K562 (cell line): ENCODE measurements around the gene LIMK1. TPM values are rescaled to one million over a fixed set of nuclear protein-coding genes. Genes with fewer than 3 reads are reported as not detected.

Experiments
- ATAC-seq: fragments of 200-7000 bp; cut with Tn5 transposase; 3 replicates; pipeline ENCODE4 v1.9.1; 2020; ENCODE audit warnings: moderate library complexity
- BruUV-seq: library from RNA; stranded (reverse); fragments of 400-500 nt; replicated peaks from 2 replicates; lab custom pipeline; 2021; lab: Mats Ljungman, UMichigan
- CTCF ChIA-PET: fragments of 300-600 bp; formaldehyde crosslinking; extraction: SDS; loops from one replicate; lab custom pipeline; 2021; ENCODE audit warnings: low intra/inter-chr PET ratio; lab: Yijun Ruan, JAX
- POLR2A ChIA-PET: fragments of 300-600, 350-650 bp; sonication (Branson Sonifier 250); formaldehyde crosslinking; extraction: SDS; loops from one replicate; lab custom pipeline; 2021; ENCODE audit warnings: antibody characterized with exemption, inconsistent platforms; lab: Yijun Ruan, JAX
- DNase-seq, 4 experiments: peaks; one replicate each; pipeline versions ENCODE4 v3.0.0 to v3.0.0-alpha.2; 2011 to 2018; ENCODE audit warnings: low spot score in 3 of 4, mixed read lengths in 3 of 4; ENCODE audit errors: extremely low read depth in 1 of 4
- FAIRE-seq: peaks from 2 replicates; lab custom pipeline; 2011; peaks lifted over from hg19 to GRCh38; lab: Jason Lieb, UNC
- H2AFZ ChIP-seq: 2 replicates; pipeline ENCODE4 v1.6.0; 2011; ENCODE audit warnings: low read depth, low read length, control low read depth, inconsistent platforms
- H3K27ac ChIP-seq: fragments of 200-600 bp; 3 replicates; pipeline ENCODE4 v1.8.0; 2011; ENCODE audit warnings: low read depth, mild to moderate bottlenecking, control low read depth, inconsistent platforms, low read length, moderate library complexity, mixed read lengths; ENCODE audit errors: extremely low read depth
- H3K27me3 ChIP-seq, 2 experiments: fragments of 300-600 bp in 1 of 2; 2 replicates in 1 of 2; 3 replicates in 1 of 2; pipeline versions ENCODE4 v1.6.0 to v1.8.0; 2011; ENCODE audit warnings: inconsistent platforms in 2 of 2, low read length in 2 of 2, mild to moderate bottlenecking in 1 of 2, mixed read lengths in 1 of 2, moderate library complexity in 1 of 2; ENCODE audit not compliant: control insufficient read depth in 2 of 2, insufficient read depth in 2 of 2
- H3K36me3 ChIP-seq: fragments of 300-600 bp; 3 replicates; pipeline ENCODE4 v1.8.0; 2011; ENCODE audit warnings: mild to moderate bottlenecking, low read length, inconsistent platforms; ENCODE audit not compliant: control insufficient read depth, insufficient read depth
- H3K4me1 ChIP-seq, 2 experiments: fragments of 200-600 bp in 1 of 2; replicated peaks in 1 of 2; 2 replicates in 1 of 2; 3 replicates in 1 of 2; pipeline versions ENCODE4 v1.5.1 to v1.8.0; 2011; ENCODE audit warnings: inconsistent platforms in 2 of 2, low read length in 2 of 2, mild to moderate bottlenecking in 1 of 2, mixed read lengths in 1 of 2, moderate library complexity in 1 of 2; ENCODE audit not compliant: control insufficient read depth in 2 of 2, insufficient read depth in 2 of 2
- H3K4me2 ChIP-seq: 2 replicates; pipeline ENCODE4 v1.6.1; 2011; ENCODE audit warnings: low read length, control low read depth, inconsistent platforms, mixed read lengths; ENCODE audit not compliant: insufficient read depth
- H3K4me3 ChIP-seq: fragments of 200-600 bp; sonication (generic), shearing (Covaris generic); 2 replicates; pipeline ENCODE4 v1.5.1; 2016; ENCODE audit warnings: control low read depth, inconsistent platforms
- H3K79me2 ChIP-seq: fragments of 200-600 bp; 3 replicates; pipeline ENCODE4 v1.8.0; 2011; ENCODE audit warnings: low read length, inconsistent platforms; ENCODE audit not compliant: control insufficient read depth, insufficient read depth
- H3K9ac ChIP-seq, 2 experiments: 2 replicates each; pipeline versions ENCODE4 v1.6.0 to v1.6.1; 2011; ENCODE audit warnings: low read depth in 2 of 2, low read length in 2 of 2, control low read depth in 1 of 2, inconsistent platforms in 1 of 2, mild to moderate bottlenecking in 1 of 2, mixed read lengths in 1 of 2; ENCODE audit not compliant: insufficient read depth in 1 of 2
- H3K9me1 ChIP-seq: one replicate; pipeline ENCODE4 v1.6.0; 2011; ENCODE audit warnings: inconsistent platforms, mild to moderate bottlenecking, low read length, moderate library complexity; ENCODE audit not compliant: control insufficient read depth, insufficient read depth
- H3K9me3 ChIP-seq: replicated peaks from 2 replicates; pipeline ENCODE4 v1.5.1; 2011; ENCODE audit warnings: low read depth, low read length, inconsistent platforms; ENCODE audit not compliant: control insufficient read depth, insufficient read depth
- H4K20me1 ChIP-seq: replicated peaks from 2 replicates; pipeline ENCODE4 v1.6.1; 2011; ENCODE audit warnings: low read length, inconsistent platforms, mixed read lengths; ENCODE audit not compliant: control insufficient read depth, insufficient read depth
- CAMTA2 ChIP-seq: fragments of 250-450 bp; sonication (Bioruptor Pico); conservative IDR thresholded peaks from 2 replicates; pipeline ENCODE4 v1.5.1; 2022
- HDGF ChIP-seq: fragments of 450-650 bp; IDR thresholded peaks from 2 replicates; pipeline ENCODE4 v1.6.1; 2016
- IRF2 ChIP-seq: sonication (generic); formaldehyde crosslinking; IDR thresholded peaks from 2 replicates; pipeline ENCODE4 v1.8.1; 2022; ENCODE audit warnings: mild to moderate bottlenecking, missing genetic modification reagents
- MAFG ChIP-seq: fragments of 450-650 bp; conservative IDR thresholded peaks from 2 replicates; pipeline ENCODE4 v1.6.1; 2016; ENCODE audit warnings: missing genetic modification characterization, missing compliant biosample characterization
- RBFOX2 ChIP-seq: fragments of 200-400 bp; formaldehyde crosslinking; IDR thresholded peaks from 2 replicates; pipeline ENCODE4 v1.6.1; 2017; ENCODE audit warnings: low read depth, mild to moderate bottlenecking, low read length, moderate library complexity
- RBM25 ChIP-seq: fragments of 200-400 bp; formaldehyde crosslinking; IDR thresholded peaks from 2 replicates; pipeline ENCODE4 v1.6.1; 2018; ENCODE audit warnings: low read length, low read depth, moderate library complexity; ENCODE audit not compliant: severe bottlenecking
- WGBS: fragments of 100-300 bp; shearing (Covaris generic); methylation state at CpG from one replicate; pipeline ENCODE4 v1.1.6; 2016; ENCODE audit warnings: low coverage, mixed read lengths; ENCODE audit not compliant: insufficient coverage; ENCODE audit errors: missing lambda C conversion rate; 5-methylcytosine and 5-hydroxymethylcytosine counted together
- in situ Hi-C: fragments of 300-500 bp; cut with MboI; formaldehyde crosslinking; loops from 4 replicates; pipeline ENCODE4 v1.15.0; 2018; ENCODE audit warnings: inconsistent platforms, mixed read lengths
- intact Hi-C: fragments of 100-400 bp; cut with micrococcal nuclease; formaldehyde crosslinking; loops from 2 replicates; pipeline ENCODE4 v1.14.2; 2022
- polyA plus RNA-seq, 8 experiments: library from polyadenylated mRNA; depleted of rRNA in 4 of 8; stranded (reverse) in 5 of 8; unstranded in 3 of 8; fragments of >200 nt; fragmentation: Nextera tagmentation in 2 of 8; fragmentation: Illumina TruSeq in 1 of 8; extraction: Ambion mirVana in 2 of 8; extraction: Trizol in 1 of 8; gene quantifications; 2 replicates each; pipeline versions ENCODE4 v1.2.1 to v1.2.3, GENCODE V29; 2011 to 2014; ENCODE audit warnings: inconsistent platforms in 1 of 8, missing spikeins in 1 of 8
- total RNA-seq, 7 experiments: library from RNA; depleted of rRNA in 6 of 7; stranded (reverse); fragments of >200 nt in 6 of 7; fragmentation: Illumina TruSeq in 2 of 7; extraction: Trizol in 2 of 7; gene quantifications; 2 replicates each; pipeline versions ENCODE4 v1.2.1 to v1.2.3, GENCODE V29; 2011 to 2021; ENCODE audit warnings: low replicate concordance in 1 of 7
- TF ChIP-seq, protein P1 (sequence below): sonication (generic); formaldehyde crosslinking; IDR thresholded peaks from 2 replicates; pipeline ENCODE4 v1.8.1; 2023; ENCODE audit warnings: mild to moderate bottlenecking, missing genetic modification reagents

Gene LIMK1
- total and polyA plus RNA-seq, 9 of the 15 experiments (the other 6 are each of a cell fraction or from before 2014, with no cell fraction given), result 0.14 to 30.0 (median 15.9) TPM

DNA sequence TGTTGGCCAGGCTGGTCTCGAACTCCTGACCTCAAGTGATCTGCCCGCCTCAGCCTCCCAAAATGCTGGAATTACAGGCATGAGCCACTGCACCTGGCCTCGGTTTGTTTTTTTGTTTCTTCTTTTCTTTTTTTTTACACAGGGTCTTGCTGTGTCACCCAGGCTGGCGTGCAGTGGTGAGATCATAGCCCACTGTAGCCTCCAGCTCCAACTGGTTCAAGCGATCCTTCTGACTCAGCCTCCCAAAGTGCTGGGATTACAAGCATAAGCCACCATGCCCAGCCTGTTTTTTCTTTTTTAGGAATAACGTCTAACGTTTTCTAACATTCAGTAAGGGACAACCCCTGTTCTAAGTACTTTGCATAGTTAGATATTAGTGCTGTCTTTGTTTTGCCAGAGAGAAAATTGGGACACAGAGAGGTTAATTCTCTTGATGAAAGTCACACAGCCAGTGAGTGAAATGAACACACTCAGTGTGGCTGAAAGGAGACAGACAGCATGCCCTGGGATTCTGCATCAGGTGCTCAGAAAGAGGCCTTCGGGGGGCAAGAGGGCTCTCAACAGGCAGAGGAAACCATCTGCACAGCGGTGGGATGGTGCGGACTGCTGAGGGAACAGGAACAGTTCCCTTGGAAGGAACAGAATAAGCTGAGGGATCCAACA lies 4.3 kb downstream of the LIMK1 start (continued):
- TF ChIP-seq, protein P1, sequence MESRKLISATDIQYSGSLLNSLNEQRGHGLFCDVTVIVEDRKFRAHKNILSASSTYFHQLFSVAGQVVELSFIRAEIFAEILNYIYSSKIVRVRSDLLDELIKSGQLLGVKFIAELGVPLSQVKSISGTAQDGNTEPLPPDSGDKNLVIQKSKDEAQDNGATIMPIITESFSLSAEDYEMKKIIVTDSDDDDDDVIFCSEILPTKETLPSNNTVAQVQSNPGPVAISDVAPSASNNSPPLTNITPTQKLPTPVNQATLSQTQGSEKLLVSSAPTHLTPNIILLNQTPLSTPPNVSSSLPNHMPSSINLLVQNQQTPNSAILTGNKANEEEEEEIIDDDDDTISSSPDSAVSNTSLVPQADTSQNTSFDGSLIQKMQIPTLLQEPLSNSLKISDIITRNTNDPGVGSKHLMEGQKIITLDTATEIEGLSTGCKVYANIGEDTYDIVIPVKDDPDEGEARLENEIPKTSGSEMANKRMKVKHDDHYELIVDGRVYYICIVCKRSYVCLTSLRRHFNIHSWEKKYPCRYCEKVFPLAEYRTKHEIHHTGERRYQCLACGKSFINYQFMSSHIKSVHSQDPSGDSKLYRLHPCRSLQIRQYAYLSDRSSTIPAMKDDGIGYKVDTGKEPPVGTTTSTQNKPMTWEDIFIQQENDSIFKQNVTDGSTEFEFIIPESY (CRISPR knock-in tag), result no peak
- no peak for TF ChIP-seq IRF2 (CRISPR knock-in tag)
- TF ChIP-seq RBM25, result peak; percentile 79

DNA sequence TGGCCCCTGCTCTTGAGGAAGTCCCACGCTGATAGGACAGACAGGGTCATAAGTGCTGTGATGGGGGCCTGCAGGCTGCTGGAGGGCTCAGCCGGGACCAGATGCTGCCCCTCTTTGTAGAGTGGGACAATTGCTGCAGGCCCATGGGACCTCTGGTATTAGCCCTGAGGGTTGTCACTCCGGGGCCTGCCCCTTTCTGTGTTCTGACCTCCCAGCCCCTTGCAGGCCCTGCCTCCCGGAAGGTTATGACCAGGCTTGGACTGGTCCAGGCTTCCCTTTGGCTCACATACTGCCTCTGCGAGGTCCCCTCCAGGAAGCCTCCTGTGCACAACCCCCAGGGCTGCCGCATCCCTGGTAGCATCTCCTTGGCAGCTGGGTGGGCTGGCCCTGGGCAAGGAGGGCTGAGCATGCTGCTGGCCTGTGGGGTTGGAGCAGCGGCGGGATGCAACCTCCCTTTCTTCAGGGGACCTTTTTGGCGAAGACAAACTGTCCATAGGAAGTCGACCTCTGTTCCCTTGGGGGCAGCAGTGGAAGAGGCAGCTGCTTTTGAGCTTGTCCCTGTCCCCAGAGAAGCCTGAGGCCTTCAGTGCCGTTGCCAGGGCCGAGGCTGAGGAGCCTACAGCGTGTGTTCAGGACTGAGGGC lies 8.8 kb downstream of the LIMK1 start:
- H2AFZ ChIP-seq, result no peak overlapping the region
- in situ Hi-C loops, result no loop called here
- DNase-seq, result peak in 2 of 4 experiments; percentile 16 to 18

More for the DNA sequence above, 8.8 kb downstream of the LIMK1 start:
- Histone ChIP-seq H3K9me1 (no peaks in the 10 kb centered on the region), H3K27ac (no peak overlapping the region), H3K9me3 (no peaks in the 10 kb centered on the region), H3K79me2 (0 out of 3 replicates have a peak, but pooled peaks cover 3% of the 10 kb centered on the region), H3K4me1 (peaks cover 15 to 31% of the 10 kb centered on the region in 2 experiments), H3K4me2 (no peak overlapping the region)
- ATAC-seq, result no peak; the same call in 2 of the 3 replicates
- intact Hi-C loops, result no loop called here
- no TSS peak for BruUV-seq
- no peak for FAIRE-seq
- CTCF ChIA-PET, result no interaction called here
- WGBS, result 80% methylated on average over 13 of the region's 13 CpGs
- TF ChIP-seq CAMTA2 (no peak), RBFOX2 (peak; percentile 4; the same call in 1 of the 2 replicates), MAFG (no peak), HDGF (no peak)
- TF ChIP-seq, all 486 proteins: peak for 1
- no peak overlapping the region for H3K4me3 ChIP-seq
- peak overlapping the region in 1 of 2 experiments; percentile 75; a peak in 2 of 4 replicates for H3K9ac ChIP-seq
- peaks cover 33% of the 10 kb centered on the region; the same call in 2 of the 3 replicates for H3K36me3 ChIP-seq
- peaks cover 13% of the 10 kb centered on the region; the same call in 1 of the 2 replicates for H4K20me1 ChIP-seq
- no peaks in the 10 kb centered on the region for H3K27me3 ChIP-seq
- POLR2A ChIA-PET, result interaction anchor here (0.7 to 3.2 kb wide), 3 partner anchors 9 to 13 kb away, joined by 3 to 10 read pairs (median 4); partner anchors contain the start of gene LIMK1
